GM12872 (cell line): ENCODE results near the gene COQ10A.

Source experiments
- TF ChIP-seq, protein P1 (sequence below): IDR thresholded peaks from 3 replicates; pipeline ENCODE4 v1.5.1; 2011; ENCODE audit warnings: low read depth, mild to moderate bottlenecking, low read length, moderate library complexity; ENCODE audit not compliant: insufficient read depth

The COQ10A gene

DNA sequence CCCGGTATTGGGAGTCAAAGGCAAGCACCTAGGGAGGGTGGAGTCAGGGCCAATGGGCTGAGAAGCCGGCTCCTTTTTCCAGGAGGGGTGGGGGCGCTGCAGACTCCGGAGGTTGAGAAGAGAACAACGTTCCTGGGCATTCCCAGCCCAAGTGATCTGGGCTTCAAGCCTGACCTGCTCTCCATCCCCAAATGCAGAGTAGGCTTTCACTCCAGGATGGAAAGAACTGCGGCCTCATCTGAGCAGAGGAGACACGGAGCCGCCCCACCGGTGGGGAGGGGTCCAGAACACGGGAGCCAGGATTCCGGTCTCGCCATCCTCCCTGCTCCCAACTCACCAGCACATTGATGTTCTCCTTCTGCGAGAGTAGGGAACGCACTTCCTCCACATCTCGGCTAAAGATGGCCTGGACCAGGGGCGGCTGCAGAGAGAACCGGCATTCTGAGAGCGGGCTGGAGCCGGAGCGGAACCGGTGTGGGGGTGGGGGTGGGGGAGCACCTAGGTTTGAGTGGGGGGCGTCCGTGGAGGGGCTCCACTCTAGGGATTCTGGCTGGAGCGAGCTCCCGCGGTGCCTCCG, 9.2 kb upstream of the COQ10A start:
- TF ChIP-seq, protein P1, sequence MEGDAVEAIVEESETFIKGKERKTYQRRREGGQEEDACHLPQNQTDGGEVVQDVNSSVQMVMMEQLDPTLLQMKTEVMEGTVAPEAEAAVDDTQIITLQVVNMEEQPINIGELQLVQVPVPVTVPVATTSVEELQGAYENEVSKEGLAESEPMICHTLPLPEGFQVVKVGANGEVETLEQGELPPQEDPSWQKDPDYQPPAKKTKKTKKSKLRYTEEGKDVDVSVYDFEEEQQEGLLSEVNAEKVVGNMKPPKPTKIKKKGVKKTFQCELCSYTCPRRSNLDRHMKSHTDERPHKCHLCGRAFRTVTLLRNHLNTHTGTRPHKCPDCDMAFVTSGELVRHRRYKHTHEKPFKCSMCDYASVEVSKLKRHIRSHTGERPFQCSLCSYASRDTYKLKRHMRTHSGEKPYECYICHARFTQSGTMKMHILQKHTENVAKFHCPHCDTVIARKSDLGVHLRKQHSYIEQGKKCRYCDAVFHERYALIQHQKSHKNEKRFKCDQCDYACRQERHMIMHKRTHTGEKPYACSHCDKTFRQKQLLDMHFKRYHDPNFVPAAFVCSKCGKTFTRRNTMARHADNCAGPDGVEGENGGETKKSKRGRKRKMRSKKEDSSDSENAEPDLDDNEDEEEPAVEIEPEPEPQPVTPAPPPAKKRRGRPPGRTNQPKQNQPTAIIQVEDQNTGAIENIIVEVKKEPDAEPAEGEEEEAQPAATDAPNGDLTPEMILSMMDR, result peak; percentile 28; the same call in 1 of the 3 replicates

DNA sequence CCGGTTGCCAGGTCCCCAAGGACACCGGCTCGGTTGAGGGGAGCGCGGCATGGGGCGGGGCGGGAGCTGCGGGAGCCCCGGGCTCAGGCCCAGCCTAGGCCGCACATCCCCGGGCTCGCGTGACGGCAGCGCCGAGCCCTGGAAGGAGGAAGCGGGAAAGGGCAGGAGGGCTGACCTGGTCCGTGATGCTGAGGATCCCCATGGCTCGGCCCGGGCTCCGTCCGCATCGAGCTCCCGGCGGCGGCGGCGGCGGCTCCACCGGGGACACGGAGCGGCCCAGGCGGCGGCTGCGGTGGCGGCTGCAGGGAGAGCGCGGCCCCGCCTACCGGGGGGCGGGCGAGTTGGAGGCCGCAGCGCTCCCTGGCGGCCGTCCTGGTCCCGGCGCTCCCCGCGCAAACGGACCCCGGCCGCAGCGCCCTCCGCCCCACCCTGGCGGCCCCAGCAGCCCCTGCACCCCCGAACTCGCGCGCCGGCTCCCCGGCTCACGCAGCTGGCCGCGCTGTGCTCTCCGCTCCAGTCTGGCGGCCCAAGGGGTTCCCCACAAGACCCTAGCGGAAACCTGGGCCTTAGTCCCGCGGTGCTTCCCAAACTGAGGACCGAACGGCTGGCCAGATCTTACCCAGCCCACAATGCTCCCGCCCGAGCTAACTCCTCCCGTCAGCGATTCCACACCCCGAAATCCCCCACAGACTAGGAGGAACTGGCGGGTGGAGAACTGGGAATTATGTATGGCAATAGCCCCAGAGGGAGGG, 8.5 kb upstream of the COQ10A start, which contains the start of gene ANKRD52:
Gene ANKRD52, minus strand, starts transcription at position 317 of the 752 bp plus-strand sequence. Its CDS starts 115 bp downstream, at position 202.
- TF ChIP-seq, protein P1, result peak; percentile 56; the same call in 2 of the 3 replicates

DNA sequence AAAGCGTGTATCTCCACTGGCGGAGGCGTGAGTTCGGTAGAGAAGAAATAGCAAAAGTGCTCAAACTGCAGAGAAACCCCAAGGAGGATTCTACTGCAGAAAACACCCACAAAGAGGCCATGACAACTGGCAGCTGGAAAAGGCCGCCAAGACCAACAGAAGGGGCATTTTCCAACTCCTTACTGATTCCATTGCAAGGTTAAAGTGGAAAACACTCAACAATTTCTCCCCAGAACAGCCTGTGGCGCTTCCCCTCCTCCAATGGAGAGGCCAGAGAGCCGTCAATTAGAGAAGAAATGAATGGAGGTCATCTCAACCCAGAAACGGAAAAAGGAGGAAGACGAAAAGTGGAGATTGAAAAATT, 7.9 kb upstream of the COQ10A start:
- TF ChIP-seq, protein P1, result no peak

DNA sequence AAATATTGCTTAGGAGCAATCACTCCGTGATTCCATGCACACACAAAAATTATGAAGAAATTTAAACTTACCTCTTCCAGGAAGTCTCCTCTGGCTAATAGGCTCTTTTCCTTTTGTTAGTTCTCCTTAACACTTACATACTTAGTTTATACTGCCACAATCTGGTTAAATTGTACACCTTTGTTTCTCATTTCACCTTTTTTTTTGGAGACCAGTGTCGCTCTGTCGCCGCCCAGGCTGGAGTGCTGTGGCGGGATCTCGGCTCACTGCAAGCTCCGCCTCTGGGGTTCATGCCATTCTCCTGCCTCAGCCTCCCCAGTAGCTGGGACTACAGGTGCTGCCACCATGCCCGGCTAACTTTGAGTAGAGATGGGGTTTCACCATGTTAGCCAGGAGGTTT, 6.4 kb upstream of the COQ10A start:
- TF ChIP-seq, protein P1, result no peak

DNA sequence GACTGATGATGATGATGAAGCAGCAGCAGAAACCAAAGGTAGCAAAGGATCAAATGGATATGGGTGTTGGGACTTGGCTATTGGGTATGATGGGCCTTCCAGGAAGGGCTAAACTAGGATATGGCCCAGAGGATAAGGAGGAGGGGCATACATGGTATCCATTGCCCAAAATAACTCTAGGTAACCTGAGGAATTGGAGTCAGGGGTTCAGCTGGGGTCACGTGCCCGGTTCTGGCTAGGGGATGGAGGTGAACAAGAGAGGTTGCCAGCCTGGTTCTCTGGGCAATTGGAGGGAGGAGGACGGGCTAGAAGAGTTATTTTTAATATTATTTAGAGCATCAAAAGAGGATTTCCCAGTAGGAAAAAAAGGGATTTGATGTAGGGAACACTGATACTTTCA, 5.8 kb upstream of the COQ10A start:
- TF ChIP-seq, protein P1, result no peak

DNA sequence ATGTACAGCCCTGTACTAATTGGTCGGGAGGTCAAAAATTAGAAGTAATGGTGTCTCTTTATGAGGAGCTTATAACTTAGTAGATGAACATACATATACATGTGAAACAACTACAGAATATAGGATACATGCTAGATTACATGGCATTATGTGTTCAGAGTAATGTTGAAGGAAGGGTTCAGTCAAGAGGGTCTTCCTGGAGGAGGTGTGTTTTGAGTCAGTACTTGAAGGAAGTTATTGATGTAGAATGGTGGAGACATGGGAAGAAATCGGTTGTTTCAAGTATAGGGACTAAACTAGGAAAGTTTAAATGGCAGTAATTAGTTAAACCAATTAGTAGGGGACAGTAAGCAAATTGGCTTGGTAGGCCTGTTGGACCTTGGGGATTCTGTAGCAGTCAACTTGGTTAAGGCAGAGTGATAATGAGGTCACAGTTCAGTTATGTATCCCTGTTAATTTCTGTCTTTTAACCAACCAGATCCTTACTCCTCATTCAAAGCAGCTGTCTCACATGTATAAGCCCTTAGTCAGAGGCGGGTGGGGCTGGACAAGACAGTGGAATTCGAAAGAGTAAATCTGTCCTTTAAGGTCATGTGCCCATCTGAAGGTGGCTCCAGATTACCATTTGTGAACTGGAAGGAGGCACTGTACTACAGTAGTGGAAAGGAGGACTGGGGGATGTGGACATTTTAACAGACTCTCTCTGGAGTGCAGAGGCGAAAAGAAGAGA, 5.1 kb upstream of the COQ10A start:
- TF ChIP-seq, protein P1, result no peak

DNA sequence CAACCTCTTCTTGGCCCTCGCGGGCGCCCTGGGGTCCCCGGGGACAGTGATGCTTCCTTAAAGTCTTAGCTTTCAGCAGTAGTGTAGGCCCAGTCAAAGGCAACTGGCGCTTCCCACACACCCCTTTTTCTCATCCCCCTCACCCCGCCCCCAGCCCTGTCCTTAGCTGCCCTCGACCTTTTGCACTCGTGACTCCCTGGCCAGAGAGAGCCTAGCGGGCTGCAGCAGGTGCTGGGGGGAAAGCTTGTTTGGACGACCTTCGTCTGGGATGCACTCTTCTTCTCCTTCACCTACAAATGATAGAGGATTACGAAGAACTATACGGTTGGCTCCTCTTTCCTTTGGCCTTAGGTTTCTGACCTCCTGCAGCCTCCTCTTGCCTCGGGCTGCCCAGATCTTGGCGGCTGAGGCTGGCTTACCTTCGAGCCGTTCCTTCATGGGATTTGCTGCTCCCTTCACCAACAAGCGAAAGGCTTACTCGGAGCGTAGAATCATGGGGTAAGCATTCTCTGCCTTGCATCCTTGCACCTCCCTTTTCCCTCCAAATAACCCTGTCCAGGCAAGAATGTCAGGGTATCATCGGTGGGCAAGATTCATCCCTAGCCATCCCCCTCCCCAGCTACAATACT, 815 bp downstream of the COQ10A start:
- TF ChIP-seq, protein P1, result no peak
